Esophagus (tissue), 2 donors: ENCODE measurements around the gene CBX3. TPM values are rescaled to one million over a fixed set of nuclear protein-coding genes. Genes with fewer than 3 reads are reported as not detected.
"Not testable (repeated sequence)": the region's sequence is repeated elsewhere in the genome, so short reads cannot be mapped to it uniquely, and the experiment has no call there.

ENCODE experiments used
- H3K27ac ChIP-seq, 2 donors: one replicate each; pipeline ENCODE4 v1.5.1; 2013; ENCODE audit warnings: low read depth in 2 of 2, mild to moderate bottlenecking in 2 of 2, inconsistent platforms in 1 of 2, low read length in 1 of 2, moderate library complexity in 1 of 2
- H3K27me3 ChIP-seq, 2 donors: one replicate each; pipeline ENCODE4 v1.6.1; 2013; ENCODE audit warnings: low read length in 2 of 2, control low read depth in 1 of 2, mild to moderate bottlenecking in 1 of 2; ENCODE audit not compliant: insufficient read depth in 2 of 2, control insufficient read depth in 1 of 2
- H3K36me3 ChIP-seq, 2 donors: one replicate each; pipeline ENCODE4 v1.6.1; 2013; ENCODE audit warnings: low read length in 1 of 2; ENCODE audit not compliant: control insufficient read depth in 2 of 2, insufficient read depth in 2 of 2
- H3K4me1 ChIP-seq, 2 donors: one replicate each; pipeline ENCODE4 v1.6.1; 2013; ENCODE audit warnings: low read length in 1 of 2; ENCODE audit not compliant: control insufficient read depth in 2 of 2, insufficient read depth in 2 of 2
- H3K4me3 ChIP-seq, 2 donors: one replicate each; pipeline ENCODE4 v1.5.1; 2013; ENCODE audit warnings: low read length in 2 of 2, mild to moderate bottlenecking in 2 of 2, low read depth in 1 of 2, moderate library complexity in 1 of 2
- H3K9me3 ChIP-seq, 2 donors: one replicate each; pipeline ENCODE4 v1.6.1; 2013; ENCODE audit warnings: mild to moderate bottlenecking in 2 of 2, low read depth in 1 of 2, low read length in 1 of 2, moderate library complexity in 1 of 2; ENCODE audit not compliant: control insufficient read depth in 2 of 2, insufficient read depth in 1 of 2
- WGBS, 2 donors: extraction: QIAGEN DNeasy Blood & Tissue Kit; methylation state at CpG; one replicate each; pipeline ENCODE4 v1.1.7; 2013; 5-methylcytosine and 5-hydroxymethylcytosine counted together
- polyA plus RNA-seq, 2 donors: library from polyadenylated mRNA; stranded (reverse); fragments of 200-250 nt; gene quantifications; one replicate each; pipeline ENCODE4 v1.2.3, GENCODE V29; 2013
- donor health status: healthy with polysubstance abuse.
- donor health status: Bipolar disorder and iron deficiency.

The CBX3 gene
- polyA plus RNA-seq, 2 donors: 51.1 to 66.5 TPM

GRCh38 chr7:26180792-26181198 lies 20.8 kb upstream of the CBX3 start:
- no peaks in the 10 kb centered on the region for H3K27me3 ChIP-seq
- WGBS, 2 donors: 56 to 59% methylated on average over 5 of the region's 5 CpGs
- no peak overlapping the region for H3K4me3 ChIP-seq
- no peaks in the 10 kb centered on the region for H3K9me3 ChIP-seq
- peaks cover 0 to 4% of the 10 kb centered on the region in 2 donors for H3K4me1 ChIP-seq
- no peaks in the 10 kb centered on the region for H3K36me3 ChIP-seq
- no peak overlapping the region for H3K27ac ChIP-seq

DNA sequence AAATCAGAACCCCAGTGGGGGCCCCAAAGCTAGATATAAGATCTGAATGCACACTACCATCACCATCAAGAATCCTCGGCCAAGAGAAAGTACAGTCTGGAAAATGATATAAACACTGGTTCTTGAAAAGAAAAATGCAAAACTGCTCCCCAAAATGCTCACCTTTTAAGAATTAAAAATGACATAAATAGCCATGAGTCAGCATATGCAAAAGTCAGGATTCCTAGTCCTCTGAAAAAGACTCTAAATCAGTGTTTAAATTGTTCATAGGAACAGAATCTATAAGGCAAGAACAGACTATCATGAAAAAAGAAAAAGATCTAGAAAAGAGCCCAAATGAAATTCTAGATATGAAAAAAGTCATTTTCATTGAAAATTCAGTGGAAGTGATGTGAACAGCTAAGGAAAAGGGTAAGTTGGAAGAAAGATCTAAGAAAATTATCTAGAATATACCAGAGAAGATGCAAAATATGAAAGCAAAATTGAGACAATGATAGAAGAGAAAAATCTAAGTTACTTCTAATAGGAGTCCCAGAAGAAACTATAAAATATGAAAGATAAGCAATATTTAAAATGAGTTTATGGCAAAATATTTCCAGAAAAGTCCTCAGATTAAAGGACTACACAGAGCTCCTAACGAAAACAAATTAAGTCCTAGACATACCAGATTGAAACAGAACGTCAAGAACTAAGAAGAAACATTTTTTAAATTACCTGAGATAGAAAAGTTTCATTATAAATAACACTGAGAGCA lies 19.9 kb upstream of the CBX3 start:
- Histone ChIP-seq H3K4me3 (no peak overlapping the region), H3K27ac (no peak overlapping the region), H3K4me1 (peaks cover 0 to 4% of the 10 kb centered on the region in 2 donors), H3K27me3 (no peaks in the 10 kb centered on the region), H3K9me3 (no peaks in the 10 kb centered on the region), H3K36me3 (no peaks in the 10 kb centered on the region)
- 71 to 78% methylated on average over 3 of the region's 3 CpGs for WGBS, 2 donors

GRCh38 chr7:26182283-26182682 lies 19.3 kb upstream of the CBX3 start:
- no peak overlapping the region for H3K27ac ChIP-seq
- H3K36me3 ChIP-seq: no peaks in the 10 kb centered on the region
- H3K9me3 ChIP-seq: no peaks in the 10 kb centered on the region
- WGBS, 2 donors: 66 to 72% methylated on average over 6 of the region's 6 CpGs
- peaks cover 0 to 4% of the 10 kb centered on the region in 2 donors for H3K4me1 ChIP-seq
- no peak overlapping the region for H3K4me3 ChIP-seq
- no peaks in the 10 kb centered on the region for H3K27me3 ChIP-seq

- 74 to 80% methylated on average over 8 of the region's 8 CpGs for WGBS, 2 donors
- no peaks in the 10 kb centered on the region for H3K9me3 ChIP-seq
- no peaks in the 10 kb centered on the region for H3K36me3 ChIP-seq
- no peak overlapping the region for H3K27ac ChIP-seq
- peaks cover 0 to 4% of the 10 kb centered on the region in 2 donors for H3K4me1 ChIP-seq
- no peak overlapping the region for H3K4me3 ChIP-seq
- no peaks in the 10 kb centered on the region for H3K27me3 ChIP-seq
Observed at GRCh38 chr7:26182706-26183105, 18.8 kb upstream of the CBX3 start.

GRCh38 chr7:26183545-26184280 lies 17.8 kb upstream of the CBX3 start:
- peaks cover under 1 to 6% of the 10 kb centered on the region in 2 donors for H3K36me3 ChIP-seq
- no peak overlapping the region for H3K27ac ChIP-seq
- H3K4me3 ChIP-seq: no peak overlapping the region
- 78 to 79% methylated on average over 4 of the region's 4 CpGs for WGBS, 2 donors
- no peaks in the 10 kb centered on the region for H3K4me1 ChIP-seq
- H3K27me3 ChIP-seq: no peaks in the 10 kb centered on the region
- no peaks in the 10 kb centered on the region for H3K9me3 ChIP-seq

- H3K27ac ChIP-seq: not testable (repeated sequence)
- WGBS, 2 donors: 67 to 74% methylated on average over 4 of the region's 4 CpGs
Observed at GRCh38 chr7:26184281-26185101, 17.1 kb upstream of the CBX3 start.

GRCh38 chr7:26185131-26185843 lies 16.3 kb upstream of the CBX3 start:
- H3K27me3 ChIP-seq: no peaks in the 10 kb centered on the region
- no peaks in the 10 kb centered on the region for H3K4me1 ChIP-seq
- H3K36me3 ChIP-seq: peaks cover 3 to 7% of the 10 kb centered on the region in 2 donors
- H3K4me3 ChIP-seq: no peak overlapping the region
- H3K27ac ChIP-seq: no peak overlapping the region
- no peaks in the 10 kb centered on the region for H3K9me3 ChIP-seq
- 89 to 92% methylated on average over 10 of the region's 10 CpGs for WGBS, 2 donors

More at GRCh38 chr7:26184281-26185101, 17.1 kb upstream of the CBX3 start:
- H3K36me3 ChIP-seq, H3K4me3 ChIP-seq, H3K4me1 ChIP-seq, H3K9me3 ChIP-seq, H3K27me3 ChIP-seq: not testable (repeated sequence)

DNA sequence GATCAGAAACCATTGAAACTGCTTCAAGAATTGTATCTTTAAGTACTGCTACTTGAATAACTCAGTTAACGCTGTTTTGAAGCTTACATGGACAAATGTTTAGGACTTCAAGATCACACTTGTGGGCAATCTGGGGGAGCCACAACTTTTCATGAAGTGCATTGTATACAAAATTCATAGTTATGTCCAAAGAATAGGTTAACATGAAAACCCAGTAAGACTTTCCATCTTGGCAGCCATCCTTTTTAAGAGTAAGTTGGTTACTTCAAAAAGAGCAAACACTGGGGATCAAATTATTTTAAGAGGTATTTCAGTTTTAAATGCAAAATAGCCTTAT lies 15.7 kb upstream of the CBX3 start:
- H3K4me3 ChIP-seq: no peak overlapping the region
- WGBS, 2 donors: 94 to 97% methylated on average over 1 of the region's 1 CpG
- H3K36me3 ChIP-seq: peaks cover 3 to 8% of the 10 kb centered on the region in 2 donors
- no peaks in the 10 kb centered on the region for H3K9me3 ChIP-seq
- H3K27ac ChIP-seq: no peak overlapping the region
- no peaks in the 10 kb centered on the region for H3K4me1 ChIP-seq
- H3K27me3 ChIP-seq: no peaks in the 10 kb centered on the region
